SK-N-SH treated with all-trans-retinoic acid at 6 μM for 48 hours (cell line): ENCODE results near the gene CFAP100.

Experiments used
- ARNTL ChIP-seq: fragments of 450-650 bp; formaldehyde crosslinking; IDR thresholded peaks from 2 replicates; pipeline ENCODE4 v1.5.0; 2020; ENCODE audit warnings: low read depth, mild to moderate bottlenecking, moderate library complexity, borderline replicate concordance
- CREB5 ChIP-seq: fragments of 250-450 bp; sonication (Bioruptor Pico); IDR thresholded peaks from 2 replicates; pipeline ENCODE4 v1.5.1; 2020; ENCODE audit warnings: low read depth, mild to moderate bottlenecking, moderate library complexity
- ESRRG ChIP-seq: fragments of 250-450 bp; sonication (Bioruptor Pico); IDR thresholded peaks from 2 replicates; pipeline ENCODE4 v1.6.1; 2021; ENCODE audit warnings: mild to moderate bottlenecking
- GLIS3 ChIP-seq: fragments of 250-450 bp; sonication (Bioruptor Pico); IDR thresholded peaks from 2 replicates; pipeline ENCODE4 v1.5.0; 2020; ENCODE audit warnings: mild to moderate bottlenecking, moderate library complexity
- OSR1 ChIP-seq: fragments of 250-450 bp; sonication (Bioruptor Pico); IDR thresholded peaks from 2 replicates; pipeline ENCODE4 v1.8.0; 2022; ENCODE audit warnings: moderate library complexity, mild to moderate bottlenecking, inconsistent platforms
- SNAI2 ChIP-seq: fragments of 250-450 bp; sonication (Bioruptor Pico); IDR thresholded peaks from 2 replicates; pipeline ENCODE4 v1.5.0; 2020; ENCODE audit warnings: mild to moderate bottlenecking, moderate library complexity
- TCF4 ChIP-seq: fragments of 250-450 bp; sonication (Bioruptor Pico); IDR thresholded peaks from 2 replicates; pipeline ENCODE4 v1.8.0; 2021; ENCODE audit warnings: mild to moderate bottlenecking, moderate library complexity, borderline replicate concordance
- ZC3H10 ChIP-seq: fragments of 250-450 bp; sonication (Bioruptor Pico); IDR thresholded peaks from 2 replicates; pipeline ENCODE4 v1.5.1; 2021; ENCODE audit warnings: mild to moderate bottlenecking, moderate library complexity
- ZFP3 ChIP-seq: fragments of 250-450 bp; sonication (Bioruptor Pico); IDR thresholded peaks from 2 replicates; pipeline ENCODE4 v1.5.0; 2020; ENCODE audit warnings: mild to moderate bottlenecking, moderate library complexity
- ZNF565 ChIP-seq: fragments of 450-650 bp; formaldehyde crosslinking; conservative IDR thresholded peaks from 2 replicates; pipeline ENCODE4 v1.5.0; 2020; ENCODE audit warnings: low read depth, mild to moderate bottlenecking, moderate library complexity
- ZNF8 ChIP-seq: fragments of 450-650 bp; formaldehyde crosslinking; IDR thresholded peaks from 2 replicates; pipeline ENCODE4 v1.5.0; 2020; ENCODE audit warnings: mild to moderate bottlenecking, moderate library complexity

GRCh38 chr3:126352476-126353454 lies 41.9 kb upstream of the CFAP100 start:
- no peak for TF ChIP-seq ZC3H10
- TF ChIP-seq SNAI2 (CRISPR knock-in tag) = no peak
- no peak for TF ChIP-seq GLIS3 (CRISPR knock-in tag)
- TF ChIP-seq ARNTL (CRISPR knock-in tag) = no peak
- TF ChIP-seq OSR1 (CRISPR knock-in tag) = no peak
- no peak for TF ChIP-seq ESRRG (CRISPR knock-in tag)
- no peak for TF ChIP-seq ZNF8
- no peak for TF ChIP-seq ZFP3
- TF ChIP-seq CREB5 (CRISPR knock-in tag) = no peak
- no peak for TF ChIP-seq ZNF565 (CRISPR knock-in tag)
- no peak for TF ChIP-seq TCF4 (CRISPR knock-in tag)
